NCI-H2227 (cell line): Measurements from ENCODE around the gene PPARA.
A peak's percentile ranks its signal among the peaks of the same experiment; 100 is the strongest.
"Not testable (repeated sequence)": the region's sequence is repeated elsewhere in the genome, so short reads cannot be mapped to it uniquely, and the experiment has no call there.

Experiments
- DNase-seq: peaks from one replicate; lab custom pipeline; 2025; ENCODE audit not compliant: unreplicated experiment; lab: John Stamatoyannopoulos, UW

PPARA gene

DNA sequence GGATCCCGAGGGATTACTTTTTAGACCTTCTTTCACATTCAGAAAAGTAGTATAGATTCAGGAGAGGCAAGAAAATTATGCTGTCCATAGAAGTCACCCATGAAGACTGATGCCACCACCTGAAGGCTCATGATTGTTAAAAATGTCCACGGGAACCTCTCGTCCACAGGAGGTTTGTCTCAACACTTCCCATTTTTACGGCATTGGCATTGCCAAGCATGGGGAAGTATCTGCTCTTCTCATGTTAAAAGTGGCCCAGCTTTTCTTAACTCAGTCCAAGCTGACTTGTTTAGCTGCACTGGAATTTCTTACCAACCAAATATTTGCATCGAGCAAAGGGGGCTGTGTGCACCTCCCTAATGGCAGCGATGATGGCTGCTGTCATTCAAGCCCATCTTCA is 90.2 kb downstream of the PPARA start:
- DNase-seq, result no peak

- no peak for DNase-seq
These were observed 90.6 kb downstream of the PPARA start for GRCh38 chr22:46240907-46241306.

DNA sequence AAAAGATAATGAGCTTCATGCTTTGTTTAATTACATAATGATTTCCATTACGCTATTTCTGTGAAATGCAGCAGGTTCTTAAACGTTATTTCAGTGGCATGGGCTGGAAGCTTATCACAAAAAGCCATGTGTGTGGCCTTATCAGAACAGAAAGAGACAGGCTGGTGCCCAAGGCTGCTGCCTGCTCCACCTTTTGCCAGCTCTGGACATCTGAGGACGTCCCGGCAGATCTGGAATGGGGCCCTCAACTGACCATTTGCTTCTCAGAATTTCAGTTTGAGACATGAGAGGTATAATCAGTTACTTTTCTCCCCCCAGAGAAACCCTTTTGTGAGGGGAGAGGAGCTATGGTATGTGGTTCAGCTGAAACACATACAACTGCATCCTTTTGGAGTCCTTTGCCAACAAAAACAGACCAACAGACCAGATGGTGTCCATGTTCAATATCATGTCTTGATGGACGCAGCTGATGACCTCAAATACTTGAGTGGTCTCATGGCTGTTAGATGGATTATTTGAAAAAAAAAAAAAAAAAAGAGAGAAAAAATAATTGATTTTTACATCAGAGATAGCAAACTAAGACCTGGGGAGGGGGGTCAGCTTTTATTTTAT is 91.2 kb downstream of the PPARA start:
- no peak for DNase-seq

DNA sequence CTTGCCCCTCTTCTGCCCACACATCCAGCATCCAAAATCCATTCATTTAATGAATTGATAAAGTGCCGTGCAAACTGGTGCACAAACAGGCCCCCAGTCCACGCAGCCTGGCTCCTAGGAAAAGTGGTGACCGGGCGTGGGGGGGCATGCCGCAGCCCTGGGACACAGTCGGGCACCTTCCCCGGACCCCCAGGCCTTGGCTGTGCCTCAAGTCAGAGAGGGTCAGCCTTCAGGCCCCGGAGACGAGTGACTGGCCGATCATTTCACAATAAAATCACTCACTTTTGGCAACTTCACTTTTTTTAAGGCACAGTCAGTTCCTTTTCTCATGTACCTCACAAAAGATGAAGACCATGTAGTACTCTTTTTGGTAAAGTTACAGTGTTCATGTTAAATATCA is 91.8 kb downstream of the PPARA start:
- DNase-seq, result no peak

DNA sequence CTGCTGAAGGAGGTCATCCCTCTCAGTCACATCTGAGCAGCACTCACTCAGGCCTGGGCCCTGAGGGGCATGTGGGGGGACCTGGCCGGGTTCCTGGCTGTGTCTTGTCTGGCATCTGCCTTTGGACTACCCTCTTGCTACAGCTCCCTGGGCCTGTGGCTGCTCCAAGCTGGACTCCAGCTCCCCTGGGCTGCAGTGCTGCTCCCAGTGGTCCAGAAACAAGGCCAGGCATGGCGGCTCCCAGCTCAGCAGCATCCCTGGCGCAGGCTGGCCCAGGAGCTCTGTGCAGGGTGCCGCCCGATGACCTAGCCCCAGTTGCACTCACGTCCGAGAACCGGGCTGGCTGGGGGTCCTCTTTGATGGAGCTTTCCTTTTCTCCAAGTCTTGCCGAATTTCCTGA is 94.4 kb downstream of the PPARA start:
- DNase-seq, result no peak

DNA sequence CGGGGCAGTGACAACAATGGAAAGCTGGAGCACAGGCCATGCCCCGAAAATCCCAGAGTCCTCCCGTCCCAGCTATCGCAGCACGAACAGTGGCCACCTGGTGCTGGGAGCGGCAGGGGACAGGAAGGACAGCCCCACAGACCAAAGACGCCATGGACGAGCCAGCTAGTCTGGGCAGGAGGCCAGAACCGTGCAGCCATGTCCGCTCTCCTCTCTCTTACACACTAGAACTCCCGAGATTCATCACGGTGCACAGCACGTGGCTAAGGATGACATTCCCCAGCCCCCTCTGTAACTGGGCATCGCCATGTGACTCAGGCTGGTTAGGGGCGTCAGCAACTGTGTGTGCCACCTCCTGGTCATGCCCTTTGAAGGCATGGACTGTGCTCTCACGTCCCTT is 95.2 kb downstream of the PPARA start:
- DNase-seq, result no peak

DNA sequence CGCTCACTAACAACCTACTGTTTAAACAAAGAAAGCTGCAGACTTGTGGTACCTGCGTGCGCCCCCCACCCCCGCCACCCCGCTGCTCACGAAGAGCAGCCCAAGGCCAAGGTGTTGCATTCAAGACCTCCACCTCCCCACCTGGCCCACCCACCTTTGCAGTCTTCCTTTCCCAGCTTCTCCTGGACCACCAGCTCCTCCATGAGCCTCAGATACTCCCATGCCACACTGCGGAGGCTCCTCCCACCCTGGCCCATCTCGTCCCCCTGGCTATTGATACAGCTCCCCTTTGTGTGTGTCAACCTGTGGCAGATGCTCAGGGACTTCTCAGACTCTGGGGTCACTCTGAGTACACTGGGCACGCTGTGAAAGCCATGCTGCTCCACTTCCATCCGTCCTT is 95.9 kb downstream of the PPARA start:
- no peak for DNase-seq

DNA sequence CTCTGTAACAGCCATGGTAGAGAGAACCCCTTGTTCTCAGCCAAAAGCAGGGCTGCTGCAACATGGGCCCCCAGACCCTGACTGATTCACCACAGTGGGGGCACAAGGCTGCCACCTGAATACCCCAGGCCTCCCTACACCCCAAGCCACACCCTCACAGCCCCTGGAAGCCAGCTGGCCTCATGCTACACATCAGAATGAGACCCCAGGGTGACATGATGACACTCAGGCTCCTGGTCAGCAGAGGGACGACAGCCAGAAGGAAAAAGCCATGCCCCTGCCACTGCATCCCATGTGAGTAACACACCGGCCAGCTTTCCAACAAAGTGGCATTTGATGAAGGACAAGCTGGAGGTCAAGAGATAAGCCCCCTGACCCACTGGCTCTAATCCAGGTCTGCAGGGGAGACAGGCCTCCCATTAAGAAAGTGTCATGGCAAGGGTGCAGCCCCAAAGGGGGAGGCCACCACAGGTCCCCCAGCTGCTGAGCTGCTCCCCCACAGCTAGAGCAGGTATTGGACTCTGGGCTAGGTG is 97.2 kb downstream of the PPARA start:
- no peak for DNase-seq

- peak; percentile 89 for DNase-seq
These were observed 99.9 kb downstream of the PPARA start, which contains the start of gene CDPF1 for GRCh38 chr22:46250035-46250782. Gene CDPF1, minus strand, starts transcription at chr22:46250293. Its CDS starts 2,009 bp downstream, at chr22:46248284.

DNA sequence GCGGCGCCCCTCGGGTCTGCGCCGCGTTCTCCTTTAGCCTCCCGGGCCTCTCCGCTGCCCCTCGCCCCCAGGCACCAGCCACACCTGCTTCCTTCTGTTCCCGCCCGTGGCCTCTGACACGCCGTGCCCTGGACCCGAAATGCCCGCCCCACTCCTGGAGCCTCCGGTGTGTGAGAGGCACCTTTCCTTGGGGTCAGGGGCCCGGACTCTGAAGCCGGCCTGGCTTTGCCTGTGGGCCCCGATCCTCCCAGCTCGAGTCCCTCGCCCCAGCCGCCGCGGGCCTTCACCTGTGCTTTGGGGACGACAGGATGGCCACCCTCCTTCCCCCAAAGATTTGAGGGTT is 100.4 kb downstream of the PPARA start:
- no peak for DNase-seq

- DNase-seq, result no peak
These were observed 100.9 kb downstream of the PPARA start for GRCh38 chr22:46251266-46251665.

GRCh38 chr22:46251816-46252380 is 101.6 kb downstream of the PPARA start:
- no peak for DNase-seq

GRCh38 chr22:46256358-46256958 is 106.1 kb downstream of the PPARA start:
- DNase-seq, result no peak

DNA sequence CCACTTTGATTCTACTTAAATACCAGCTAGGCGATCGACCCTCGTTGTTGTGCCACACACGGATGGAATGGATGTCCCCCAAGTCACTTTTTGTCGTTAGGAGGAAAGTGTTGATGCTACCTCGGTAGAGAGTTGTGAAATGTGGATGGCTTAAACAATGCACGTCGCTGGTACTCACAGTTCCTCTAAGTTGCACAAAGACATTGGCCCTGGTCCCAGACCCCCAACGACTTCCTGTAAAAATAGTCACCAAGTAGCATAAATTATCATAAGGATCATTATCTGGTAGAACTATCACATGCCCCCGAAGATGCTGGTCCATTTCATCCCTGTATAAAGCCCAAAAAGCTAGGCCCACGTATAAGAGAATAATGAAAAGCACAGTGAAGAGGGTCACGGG is 109.0 kb downstream of the PPARA start:
- DNase-seq, result no peak

- no peak for DNase-seq
These were observed 109.7 kb downstream of the PPARA start for GRCh38 chr22:46260038-46260437.

DNA sequence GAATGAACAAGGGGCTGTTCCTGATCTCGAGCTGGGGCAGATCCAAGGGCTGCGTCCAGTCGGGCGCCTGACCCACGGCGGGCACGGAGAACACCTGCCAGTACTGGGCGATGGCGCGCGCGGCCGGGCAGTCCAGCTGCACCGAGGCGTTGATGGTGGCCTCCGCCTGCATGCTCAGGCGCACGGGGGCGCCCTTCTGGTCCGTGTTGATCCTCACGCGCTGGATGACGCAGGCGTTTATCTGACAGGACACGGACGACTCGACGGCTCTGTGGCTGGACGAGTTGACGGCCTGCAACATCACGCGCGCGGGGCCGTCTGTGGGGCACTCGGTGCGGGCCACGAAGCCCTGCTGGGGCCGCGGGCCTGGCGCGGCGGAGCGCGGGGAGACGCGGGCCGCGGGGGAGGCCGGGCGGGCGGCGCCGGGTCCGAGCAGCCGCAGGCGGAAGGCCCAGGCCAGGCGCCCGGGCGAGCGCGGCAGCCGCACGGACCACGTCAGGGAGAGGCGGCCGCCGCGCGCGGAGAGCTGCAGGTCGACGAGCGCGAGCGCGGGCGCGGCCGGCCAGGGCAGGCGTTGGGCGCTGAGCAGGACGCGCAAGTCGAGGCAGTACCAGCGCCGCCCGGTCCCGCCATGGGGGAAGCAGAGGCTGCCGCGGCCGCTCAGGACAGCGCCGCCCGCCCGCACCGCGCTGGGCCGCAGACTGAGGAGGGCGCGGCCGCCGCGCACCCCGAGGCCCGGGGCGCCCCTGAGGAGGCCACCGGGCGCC is 112.3 kb downstream of the PPARA start:
- no peak for DNase-seq

DNA sequence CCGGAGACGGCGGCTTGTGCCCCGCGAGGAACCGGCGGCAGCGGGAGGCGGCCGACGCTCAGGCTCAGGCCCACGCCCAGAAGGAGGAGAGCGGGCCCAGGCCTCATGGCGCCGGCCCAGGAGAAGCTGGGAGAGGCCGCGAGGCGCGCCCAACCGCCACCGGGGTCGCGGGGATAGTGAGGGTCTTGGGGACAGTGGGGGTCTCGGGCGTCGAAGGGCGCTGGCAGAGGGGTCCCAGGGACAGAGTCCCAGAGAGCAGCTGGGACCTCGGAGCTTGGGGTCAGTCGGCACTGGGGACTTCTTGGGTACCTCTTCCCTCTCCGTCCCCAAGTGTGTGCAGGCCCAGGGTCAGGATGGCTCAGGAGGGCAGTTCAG is 112.9 kb downstream of the PPARA start, which contains the start of gene PKDREJ:
TSS of gene PKDREJ (minus strand) at position 128 of the 375 bp plus-strand sequence. CDS start at position 107, 21 bp downstream.
- no peak for DNase-seq

DNA sequence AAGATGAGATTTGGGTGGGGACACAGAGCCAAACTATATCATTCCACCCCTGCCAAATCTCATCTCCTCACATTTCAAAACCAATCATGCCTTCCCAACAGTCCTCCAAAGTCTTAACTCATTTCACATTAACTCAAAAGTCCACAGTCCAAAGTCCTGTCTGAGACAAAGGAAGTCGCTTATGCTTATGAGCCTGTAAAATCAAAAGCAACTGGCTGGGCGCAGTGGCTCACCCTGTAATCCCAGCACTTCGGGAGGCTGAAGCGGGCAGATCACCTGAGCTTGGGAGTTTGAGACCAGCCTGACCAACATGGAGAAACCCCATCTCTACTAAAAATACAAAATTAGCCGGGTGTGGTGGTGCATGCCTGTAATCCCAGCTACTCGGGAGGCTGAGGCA is 114.2 kb downstream of the PPARA start:
- not testable (repeated sequence) for DNase-seq

GRCh38 chr22:46265627-46266026 is 115.3 kb downstream of the PPARA start:
- not testable (repeated sequence) for DNase-seq

DNA sequence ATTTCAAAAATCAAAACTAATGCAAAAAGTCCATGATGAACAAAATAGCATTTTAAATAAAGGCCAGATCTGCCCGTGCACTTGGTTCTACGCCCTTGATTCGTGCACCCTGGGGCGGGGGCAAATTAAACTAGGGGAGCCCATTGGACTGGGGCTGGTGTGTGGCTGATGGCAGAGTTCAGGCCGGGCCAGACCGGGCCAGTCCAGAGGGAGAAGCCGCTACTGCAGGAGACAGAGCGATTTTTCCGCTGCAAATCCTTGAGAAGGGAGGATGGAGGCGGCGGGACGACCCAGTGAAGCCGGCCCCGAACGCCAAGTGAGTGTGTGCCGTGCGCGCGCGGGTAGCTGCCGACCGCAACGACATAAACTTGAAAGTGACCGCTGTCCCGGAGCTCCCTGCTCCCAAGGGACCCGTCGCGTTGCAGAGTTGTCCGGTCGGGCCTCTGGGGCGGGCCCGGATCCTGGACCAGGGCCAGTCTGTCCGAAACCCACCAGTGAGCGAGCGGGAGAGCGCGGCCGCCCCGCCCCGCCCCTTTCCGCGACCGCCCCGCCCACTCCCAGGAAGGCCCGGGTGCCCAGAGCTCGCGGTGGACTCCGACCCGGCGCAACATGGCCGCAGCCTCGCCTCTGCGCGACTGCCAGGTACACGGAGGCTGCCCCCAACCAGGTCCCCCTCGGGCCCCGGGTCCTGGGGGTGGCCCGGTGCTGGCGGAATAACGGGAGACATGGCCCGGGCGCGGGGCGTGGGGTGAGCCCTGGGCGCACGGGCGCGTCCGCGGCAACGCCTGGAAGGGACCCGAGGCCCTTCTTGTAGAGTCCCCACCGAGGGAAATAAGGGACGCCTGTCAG is 117.3 kb downstream of the PPARA start, which contains the start of gene TTC38:
TSS of gene TTC38 (plus strand) at position 578 of the 849 bp plus-strand sequence. CDS start at position 610, 32 bp downstream.
- peak; percentile 67 for DNase-seq
